Thoracic aorta (tissue), 2 donors: ENCODE data around the gene RETREG3. TPM values are rescaled to one million over a fixed set of nuclear protein-coding genes. Genes with fewer than 3 reads are reported as not detected.

Source experiments
- ATAC-seq: fragments of 150-250 bp; one replicate; pipeline ENCODE4 v1.8.0; 2017; ENCODE audit warnings: low read depth; ENCODE audit not compliant: insufficient number of reproducible peaks, low FRiP score
- DNase-seq: peaks from one replicate; pipeline ENCODE4 v3.0.0-alpha.2; 2020; ENCODE audit warnings: low spot score
- H3K27ac ChIP-seq, 2 donors: fragments of 200-600 bp; sonication (generic); 1 replicate in 1 of 2; 2 replicates in 1 of 2; pipeline ENCODE4 v1.5.1; 2016; ENCODE audit warnings: mild to moderate bottlenecking in 2 of 2, moderate library complexity in 2 of 2
- H3K27me3 ChIP-seq: fragments of 200-600 bp; sonication (generic); replicated peaks from 2 replicates; pipeline ENCODE4 v1.6.0; 2016; ENCODE audit warnings: mild to moderate bottlenecking; ENCODE audit not compliant: insufficient read depth
- H3K36me3 ChIP-seq: fragments of 200-600 bp; sonication (generic); one replicate; pipeline ENCODE4 v1.5.1; 2016
- H3K4me1 ChIP-seq, 2 donors: fragments of 200-600 bp; sonication (generic); 1 replicate in 1 of 2; 2 replicates in 1 of 2; pipeline versions ENCODE4 v1.5.1 to v1.6.0; 2016; ENCODE audit warnings: low read depth in 2 of 2, mild to moderate bottlenecking in 1 of 2; ENCODE audit not compliant: control insufficient read depth in 1 of 2
- H3K4me3 ChIP-seq: fragments of 200-600 bp; sonication (generic); 2 replicates; pipeline ENCODE4 v1.5.1; 2016; ENCODE audit warnings: mild to moderate bottlenecking
- H3K9me3 ChIP-seq: fragments of 200-600 bp; sonication (generic); 2 replicates; pipeline ENCODE4 v1.5.1; 2016
- total RNA-seq, 2 donors: library from RNA; depleted of rRNA; stranded (reverse); fragments of >200 nt; gene quantifications; one replicate each; pipeline versions ENCODE4 v1.1.0 to v1.2.3, GENCODE V29; 2016
- TF ChIP-seq, protein P1 (sequence below): fragments of 200-600 bp; sonication (generic); IDR thresholded peaks from one replicate; pipeline ENCODE4 v1.5.1; 2019; ENCODE audit warnings: antibody characterized with exemption

Gene RETREG3
- total RNA-seq, 2 donors from 2014 or later = 49.0 to 60.4 TPM

DNA sequence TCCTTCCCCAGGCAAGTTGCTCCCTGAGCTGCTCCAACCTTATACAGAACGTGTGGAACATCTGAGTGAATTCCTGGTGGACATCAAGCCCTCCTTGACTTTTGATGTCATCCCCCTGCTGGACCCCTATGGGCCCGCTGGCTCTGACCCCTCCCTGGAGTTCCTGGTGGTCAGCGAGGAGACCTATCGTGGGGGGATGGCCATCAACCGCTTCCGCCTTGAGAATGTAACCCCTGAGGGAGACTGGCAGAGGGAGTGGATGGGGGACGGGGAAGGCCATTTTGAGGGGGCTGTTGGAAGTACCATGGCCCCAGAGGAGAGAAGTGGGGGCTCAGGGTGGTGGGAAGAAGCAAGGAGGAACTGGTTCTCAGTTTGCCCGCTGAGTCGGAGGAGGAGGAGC lies 45.2 kb downstream of the RETREG3 start:
- TF ChIP-seq, protein P1, sequence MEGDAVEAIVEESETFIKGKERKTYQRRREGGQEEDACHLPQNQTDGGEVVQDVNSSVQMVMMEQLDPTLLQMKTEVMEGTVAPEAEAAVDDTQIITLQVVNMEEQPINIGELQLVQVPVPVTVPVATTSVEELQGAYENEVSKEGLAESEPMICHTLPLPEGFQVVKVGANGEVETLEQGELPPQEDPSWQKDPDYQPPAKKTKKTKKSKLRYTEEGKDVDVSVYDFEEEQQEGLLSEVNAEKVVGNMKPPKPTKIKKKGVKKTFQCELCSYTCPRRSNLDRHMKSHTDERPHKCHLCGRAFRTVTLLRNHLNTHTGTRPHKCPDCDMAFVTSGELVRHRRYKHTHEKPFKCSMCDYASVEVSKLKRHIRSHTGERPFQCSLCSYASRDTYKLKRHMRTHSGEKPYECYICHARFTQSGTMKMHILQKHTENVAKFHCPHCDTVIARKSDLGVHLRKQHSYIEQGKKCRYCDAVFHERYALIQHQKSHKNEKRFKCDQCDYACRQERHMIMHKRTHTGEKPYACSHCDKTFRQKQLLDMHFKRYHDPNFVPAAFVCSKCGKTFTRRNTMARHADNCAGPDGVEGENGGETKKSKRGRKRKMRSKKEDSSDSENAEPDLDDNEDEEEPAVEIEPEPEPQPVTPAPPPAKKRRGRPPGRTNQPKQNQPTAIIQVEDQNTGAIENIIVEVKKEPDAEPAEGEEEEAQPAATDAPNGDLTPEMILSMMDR = no peak
- Histone ChIP-seq H3K4me3 (no peak overlapping the region), H3K36me3 (peaks cover 24% of the 10 kb centered on the region), H3K27ac (no peak overlapping the region), H3K9me3 (no peaks in the 10 kb centered on the region), H3K4me1 (peaks cover 30 to 55% of the 10 kb centered on the region in 2 donors), H3K27me3 (no peaks in the 10 kb centered on the region)
- ATAC-seq = no peak
- DNase-seq = no peak

DNA sequence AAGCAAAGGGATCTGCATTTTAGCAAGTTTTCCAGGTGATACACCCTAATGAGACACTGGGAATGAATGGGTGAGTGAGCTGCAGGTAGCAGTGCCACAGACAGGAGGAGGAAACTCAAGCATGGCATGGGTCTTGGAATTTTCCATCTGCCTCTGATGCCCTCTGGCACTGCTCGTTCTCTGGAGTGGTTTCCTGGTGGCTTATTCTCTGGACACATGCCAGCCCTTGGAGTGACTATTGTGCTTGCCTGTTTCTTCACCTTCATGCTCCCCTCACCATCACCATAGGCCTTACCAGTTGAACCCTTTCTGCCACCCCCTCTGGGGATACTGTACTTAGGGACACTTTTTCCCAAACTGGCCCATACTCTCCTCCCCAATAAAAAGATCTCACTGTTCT lies 45.6 kb downstream of the RETREG3 start:
- no peaks in the 10 kb centered on the region for H3K9me3 ChIP-seq
- no peak overlapping the region for H3K27ac ChIP-seq
- TF ChIP-seq, protein P1 = no peak
- DNase-seq (no peak), ATAC-seq (no peak)
- H3K4me3 ChIP-seq = peak overlapping the region; percentile 79
- H3K27me3 ChIP-seq = no peaks in the 10 kb centered on the region
- H3K36me3 ChIP-seq = peaks cover 20% of the 10 kb centered on the region
- peaks cover 30 to 51% of the 10 kb centered on the region in 2 donors for H3K4me1 ChIP-seq

DNA sequence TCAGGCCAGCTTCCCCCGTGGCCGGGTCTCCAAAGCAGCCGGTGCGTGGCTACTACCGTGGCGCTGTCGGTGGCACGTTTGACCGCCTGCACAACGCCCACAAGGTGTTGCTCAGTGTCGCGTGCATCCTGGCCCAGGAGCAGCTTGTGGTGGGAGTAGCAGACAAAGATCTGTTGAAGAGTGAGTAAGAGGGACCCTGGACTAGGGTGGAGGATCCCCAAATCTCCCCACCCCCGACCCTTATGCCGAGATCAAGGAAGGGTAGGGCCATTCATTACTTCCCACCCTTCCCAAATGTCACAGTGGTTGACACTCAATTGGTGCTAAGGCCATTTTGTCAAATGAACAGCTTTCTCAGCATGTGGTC lies 46.0 kb downstream of the RETREG3 start:
- Histone ChIP-seq H3K4me1 (peaks cover 28 to 47% of the 10 kb centered on the region in 2 donors), H3K4me3 (peak overlapping the region; percentile 79)

DNA sequence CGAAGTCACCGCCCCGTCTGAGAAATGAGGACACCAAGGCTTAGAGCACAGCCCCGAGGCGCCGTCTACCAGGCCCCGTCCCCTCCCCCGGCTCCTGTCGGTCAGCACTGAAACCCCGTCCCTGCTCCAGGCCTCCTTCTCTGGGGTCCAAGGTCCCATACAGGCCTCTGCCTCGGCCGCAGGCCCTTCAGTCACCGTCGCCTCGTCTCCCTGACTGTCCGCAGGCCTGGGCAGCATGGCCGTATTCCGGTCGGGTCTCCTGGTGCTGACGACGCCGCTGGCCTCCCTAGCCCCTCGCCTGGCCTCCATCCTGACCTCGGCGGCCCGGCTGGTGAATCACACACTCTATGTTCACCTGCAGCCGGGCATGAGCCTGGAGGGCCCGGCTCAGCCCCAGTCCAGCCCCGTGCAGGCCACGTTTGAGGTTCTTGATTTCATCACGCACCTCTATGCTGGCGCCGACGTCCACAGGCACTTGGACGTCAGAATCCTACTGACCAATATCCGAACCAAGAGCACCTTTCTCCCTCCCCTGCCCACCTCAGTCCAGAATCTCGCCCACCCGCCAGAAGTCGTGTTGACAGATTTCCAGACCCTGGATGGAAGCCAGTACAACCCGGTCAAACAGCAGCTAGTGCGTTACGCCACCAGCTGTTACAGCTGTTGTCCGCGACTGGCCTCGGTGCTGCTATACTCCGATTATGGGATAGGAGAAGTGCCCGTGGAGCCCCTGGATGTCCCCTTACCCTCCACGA lies 46.6 kb downstream of the RETREG3 start:
- no peak for DNase-seq
- Histone ChIP-seq H3K27ac (peak overlapping the region; percentile 72 to 85), H3K4me1 (peaks cover 22 to 41% of the 10 kb centered on the region in 2 donors), H3K9me3 (no peaks in the 10 kb centered on the region), H3K36me3 (peaks cover 18% of the 10 kb centered on the region), H3K4me3 (peak overlapping the region; percentile 79), H3K27me3 (no peaks in the 10 kb centered on the region)
- TF ChIP-seq, protein P1 = no peak
- ATAC-seq = peak; percentile 11

More for the DNA sequence above, 46.0 kb downstream of the RETREG3 start:
- ATAC-seq = no peak
- no peaks in the 10 kb centered on the region for H3K27me3 ChIP-seq
- H3K27ac ChIP-seq = no peak overlapping the region
- no peak for DNase-seq
- no peaks in the 10 kb centered on the region for H3K9me3 ChIP-seq
- peaks cover 18% of the 10 kb centered on the region for H3K36me3 ChIP-seq
- TF ChIP-seq, protein P1 = no peak

DNA sequence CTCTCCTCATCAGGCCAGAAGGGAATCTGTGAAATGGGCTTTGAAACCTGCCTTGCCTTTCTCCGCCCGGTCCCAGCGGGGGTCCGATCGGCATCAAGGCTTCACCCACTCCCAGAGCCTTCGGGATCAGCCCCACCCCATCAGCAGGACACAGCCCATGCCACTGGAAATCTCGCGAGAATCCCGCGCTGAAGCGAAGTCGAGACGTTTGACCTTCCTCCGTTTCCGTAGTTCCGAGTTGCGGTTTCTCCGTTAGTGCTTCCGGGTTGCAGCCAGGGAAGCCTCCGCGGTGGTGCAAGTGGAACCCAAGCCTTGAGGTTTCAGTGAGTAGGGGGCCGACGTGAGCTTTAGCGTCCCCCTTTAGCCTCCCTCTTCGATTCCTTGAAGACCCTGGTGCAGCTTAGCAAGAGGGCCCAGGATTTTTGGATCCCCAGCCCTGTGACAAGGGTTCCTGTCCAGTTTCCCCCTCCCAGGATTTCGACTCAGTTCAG lies 47.2 kb downstream of the RETREG3 start, which contains the start of gene COASY:
Gene COASY (plus strand): TSS at position 252 of the 491 bp plus-strand sequence. CDS start 475 bp downstream, outside the sequence.
- H3K9me3 ChIP-seq = no peaks in the 10 kb centered on the region
- H3K4me1 ChIP-seq = peaks cover 22 to 38% of the 10 kb centered on the region in 2 donors
- H3K4me3 ChIP-seq = peak within 1 kb of the TSS; percentile 79
- peak within 1 kb of the TSS; percentile 72 to 85 for H3K27ac ChIP-seq
- TF ChIP-seq, protein P1 = no peak
- ATAC-seq = peak; percentile 75
- no peaks in the 10 kb centered on the region for H3K27me3 ChIP-seq
- peaks cover 18% of the 10 kb centered on the region for H3K36me3 ChIP-seq
- DNase-seq = peak; percentile 89
